Mammary epithelial cell (primary cell): Measurements from ENCODE around the gene TNRC18.

Experiments
- EZH2 ChIP-seq: IDR thresholded peaks from 2 replicates; pipeline ENCODE4 v1.6.1; 2012; ENCODE audit warnings: low read length, inconsistent platforms, borderline replicate concordance
- TF ChIP-seq, protein P1 (sequence below), 2 donors: IDR thresholded peaks in 1 of 2; conservative IDR thresholded peaks in 1 of 2; 2 replicates each; pipeline ENCODE4 v1.5.1; 2011 to 2012; ENCODE audit warnings: inconsistent platforms in 2 of 2, low read length in 2 of 2, mild to moderate bottlenecking in 2 of 2, control low read depth in 1 of 2, low read depth in 1 of 2; ENCODE audit not compliant: insufficient read depth in 1 of 2; ENCODE audit errors: extremely low read depth in 1 of 2

DNA sequence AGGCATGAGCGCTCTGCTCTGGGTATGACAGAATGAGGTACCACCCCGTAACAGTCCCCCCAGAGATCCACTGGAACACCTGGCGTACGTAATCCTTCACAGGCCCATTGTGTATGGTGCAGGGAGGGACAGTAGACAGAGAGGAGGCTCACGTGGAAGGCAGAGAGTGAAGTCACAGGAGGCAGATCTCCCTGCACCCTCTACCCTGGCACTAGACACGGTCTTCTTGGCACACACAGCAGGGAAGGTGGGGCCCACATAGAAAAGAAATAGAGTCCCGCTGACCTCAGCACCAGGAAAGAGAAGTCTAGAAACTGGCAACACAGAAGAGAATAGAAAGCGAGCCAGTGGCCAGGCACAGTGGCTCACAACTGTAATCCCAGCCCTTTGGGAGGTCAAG lies 89.0 kb downstream of the TNRC18 start:
- TF ChIP-seq, protein P1, sequence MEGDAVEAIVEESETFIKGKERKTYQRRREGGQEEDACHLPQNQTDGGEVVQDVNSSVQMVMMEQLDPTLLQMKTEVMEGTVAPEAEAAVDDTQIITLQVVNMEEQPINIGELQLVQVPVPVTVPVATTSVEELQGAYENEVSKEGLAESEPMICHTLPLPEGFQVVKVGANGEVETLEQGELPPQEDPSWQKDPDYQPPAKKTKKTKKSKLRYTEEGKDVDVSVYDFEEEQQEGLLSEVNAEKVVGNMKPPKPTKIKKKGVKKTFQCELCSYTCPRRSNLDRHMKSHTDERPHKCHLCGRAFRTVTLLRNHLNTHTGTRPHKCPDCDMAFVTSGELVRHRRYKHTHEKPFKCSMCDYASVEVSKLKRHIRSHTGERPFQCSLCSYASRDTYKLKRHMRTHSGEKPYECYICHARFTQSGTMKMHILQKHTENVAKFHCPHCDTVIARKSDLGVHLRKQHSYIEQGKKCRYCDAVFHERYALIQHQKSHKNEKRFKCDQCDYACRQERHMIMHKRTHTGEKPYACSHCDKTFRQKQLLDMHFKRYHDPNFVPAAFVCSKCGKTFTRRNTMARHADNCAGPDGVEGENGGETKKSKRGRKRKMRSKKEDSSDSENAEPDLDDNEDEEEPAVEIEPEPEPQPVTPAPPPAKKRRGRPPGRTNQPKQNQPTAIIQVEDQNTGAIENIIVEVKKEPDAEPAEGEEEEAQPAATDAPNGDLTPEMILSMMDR (conservative IDR thresholded peaks at IDR 0.05 in 1 of 2, IDR thresholded peaks at IDR 0.05 in 1 of 2; ENCODE audit: extremely low read depth in 1 of 2, insufficient read depth in 1 of 2, low read depth in 1 of 2, low read length in 2 of 2) = no peak
- no peak for TF ChIP-seq EZH2
